ENCODE data around the gene CCM2. TPM values are rescaled to one million over a fixed set of nuclear protein-coding genes. Genes with fewer than 3 reads are reported as not detected.

The CCM2 gene
- total RNA-seq, 2 experiments from 2014 or later: 58.9 to 89.1 TPM

GRCh38 chr7:44977304-44977958, 22.6 kb upstream of the CCM2 start:
- peaks cover 65% of the 10 kb centered on the region for H3K4me1 ChIP-seq (ENCODE audit: insufficient read depth, low read length, poor library complexity, severe bottlenecking)
- no peaks in the 10 kb centered on the region for H3K9me2 ChIP-seq (ENCODE audit: insufficient read depth, low read length)
- no peak overlapping the region for H2AFZ ChIP-seq (ENCODE audit: low read length)
- H3K4me3 ChIP-seq (ENCODE audit: low read depth, low read length, poor library complexity, severe bottlenecking): peak overlapping the region; percentile 67
- no TSS peak for BruUV-seq (replicated peaks)
- peak overlapping the region; percentile 84 for H3K27ac ChIP-seq (ENCODE audit: low read depth, low read length, poor library complexity, severe bottlenecking)
- H3K9me3 ChIP-seq (ENCODE audit: low read length): no peaks in the 10 kb centered on the region
- H3K79me2 ChIP-seq (ENCODE audit: insufficient read depth, low read depth, low read length): peaks cover 13% of the 10 kb centered on the region; the same call in 1 of the 2 replicates
- intact Hi-C loops (cut with micrococcal nuclease; ENCODE audit: unreplicated experiment): loop anchor here (10.0 kb wide), 1 partner anchor 787 kb away; no protein-coding TSS in a partner anchor
- no peaks in the 10 kb centered on the region for H4K20me1 ChIP-seq (ENCODE audit: insufficient read depth, low read length)
- ChIA-PET POLR2A (interaction anchor here (0.7 to 15.1 kb wide), 5 partner anchors 15 to 52 kb away, joined by 3 to 206 read pairs (median 3); partner anchors contain the start of gene CCM2), CTCF (ENCODE audit: unreplicated experiment) (interaction anchor here (1.0 to 1.1 kb wide), 2 partner anchors 24 to 141 kb away, joined by 3 to 4 read pairs; no protein-coding TSS in a partner anchor)
- TF ChIP-seq CTCF (conservative IDR thresholded peaks at IDR 0.05; ENCODE audit: low read length) (no peak), EZH2phosphoT487 (IDR thresholded peaks at IDR 0.05; ENCODE audit: borderline replicate concordance, low read depth, low read length) (no peak)
- peaks cover 63% of the 10 kb centered on the region for H3K36me3 ChIP-seq (ENCODE audit: insufficient read depth, low read length)
- peak; percentile 32 for DNase-seq (ENCODE audit: low spot score)
- H3K4me2 ChIP-seq (ENCODE audit: low read length): peak overlapping the region; percentile 94

DNA sequence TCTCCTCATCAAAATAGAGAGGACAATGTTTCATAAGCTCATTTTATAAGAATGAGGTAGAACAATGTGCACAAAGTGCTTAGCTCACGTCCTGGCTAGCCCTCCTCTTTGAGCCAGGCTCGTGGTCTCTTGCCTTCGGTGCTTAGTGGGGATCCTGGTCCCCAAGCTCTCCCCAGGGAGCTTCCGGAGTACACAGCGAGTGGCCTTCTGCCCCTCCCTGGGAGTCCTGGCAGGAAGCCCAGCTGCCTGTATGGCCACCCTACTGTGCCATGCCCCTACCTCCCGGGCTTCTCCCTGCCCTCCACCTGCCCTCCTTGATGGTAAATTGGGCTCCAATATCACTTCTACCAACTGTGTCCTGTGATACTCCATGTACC, 22.1 kb upstream of the CCM2 start:
- Histone ChIP-seq H4K20me1 (ENCODE audit: insufficient read depth, low read length) (no peaks in the 10 kb centered on the region; the same call in 1 of the 2 replicates), H3K4me3 (ENCODE audit: low read depth, low read length, poor library complexity, severe bottlenecking) (peak overlapping the region; percentile 67), H3K9me2 (ENCODE audit: insufficient read depth, low read length) (no peaks in the 10 kb centered on the region), H3K4me1 (ENCODE audit: insufficient read depth, low read length, poor library complexity, severe bottlenecking) (peaks cover 70% of the 10 kb centered on the region), H2AFZ (ENCODE audit: low read length) (no peak overlapping the region), H3K36me3 (ENCODE audit: insufficient read depth, low read length) (peaks cover 67% of the 10 kb centered on the region), H3K4me2 (ENCODE audit: low read length) (peak overlapping the region; percentile 94), H3K27ac (ENCODE audit: low read depth, low read length, poor library complexity, severe bottlenecking) (peak overlapping the region; percentile 84), H3K9me3 (ENCODE audit: low read length) (no peaks in the 10 kb centered on the region), H3K79me2 (ENCODE audit: insufficient read depth, low read depth, low read length) (peaks cover 18% of the 10 kb centered on the region; the same call in 1 of the 2 replicates)
- peak; percentile 37 for DNase-seq (ENCODE audit: low spot score)
- BruUV-seq (replicated peaks): no TSS peak
- TF ChIP-seq EZH2phosphoT487 (IDR thresholded peaks at IDR 0.05; ENCODE audit: borderline replicate concordance, low read depth, low read length): no peak
- no peak for TF ChIP-seq CTCF (conservative IDR thresholded peaks at IDR 0.05; ENCODE audit: low read length)
- POLR2A ChIA-PET: interaction anchor here (0.6 to 15.1 kb wide), 6 partner anchors 15 to 51 kb away, joined by 3 to 206 read pairs (median 3); partner anchors contain the start of gene CCM2
- CTCF ChIA-PET (ENCODE audit: unreplicated experiment): interaction anchor here (1.0 kb wide), 1 partner anchor 141 kb away, joined by 4 read pairs; no protein-coding TSS in a partner anchor
- intact Hi-C loops (cut with micrococcal nuclease; ENCODE audit: unreplicated experiment): loop anchor here (2.0 to 10.0 kb wide), 4 partner anchors 129 to 787 kb away; partner anchors contain the start of genes H2AZ2 and TBRG4
